DND-41 (cell line): ENCODE results near the gene LHX3.

ENCODE experiments used
- CTCF ChIP-seq: IDR thresholded peaks from 2 replicates; pipeline ENCODE4 v1.5.1; 2012; ENCODE audit warnings: borderline replicate concordance, low read length, moderate library complexity, mild to moderate bottlenecking; ENCODE audit not compliant: poor library complexity, severe bottlenecking; ENCODE audit errors: extremely low read depth
- EZH2 ChIP-seq: IDR thresholded peaks from 3 replicates; pipeline ENCODE4 v1.6.1; 2012; ENCODE audit warnings: borderline replicate concordance, low read depth, mild to moderate bottlenecking, moderate library complexity, low read length, inconsistent platforms; ENCODE audit not compliant: severe bottlenecking

DNA sequence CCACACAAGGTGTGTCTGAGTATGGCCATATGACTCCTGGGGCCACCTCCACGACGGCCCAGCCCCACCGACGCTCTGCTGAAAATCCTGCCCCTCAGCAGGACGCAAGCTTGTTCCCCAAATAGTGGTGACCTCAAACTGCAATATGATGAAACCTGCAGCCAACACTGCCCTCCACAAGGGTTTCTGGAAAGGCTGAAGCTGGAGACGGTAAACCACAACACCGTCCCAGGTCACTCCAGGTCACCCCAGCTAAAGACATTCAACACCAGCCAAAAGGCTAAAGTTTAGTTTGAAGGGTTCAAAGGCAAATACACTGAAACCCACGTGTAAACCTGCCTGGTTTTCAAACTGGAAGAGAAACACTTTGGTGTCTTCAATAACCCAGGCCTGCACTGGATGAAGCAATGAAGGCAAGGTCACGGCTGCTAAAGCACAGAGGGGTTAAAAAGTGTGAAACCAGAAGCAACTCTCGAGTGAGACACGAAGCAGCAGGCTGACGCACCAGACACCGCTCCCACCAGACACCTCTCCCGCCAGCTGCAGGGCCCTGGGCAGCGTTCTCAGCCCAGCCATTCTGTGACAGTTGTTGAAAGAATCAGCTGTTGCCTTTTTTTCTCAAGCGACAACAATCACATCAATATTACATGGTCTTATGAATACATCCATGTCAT lies 1.8 kb upstream of the LHX3 start:
- no peak for TF ChIP-seq CTCF
- TF ChIP-seq EZH2 = no peak
